T1000 (cell line): Measurements from ENCODE around the gene KCNA1.

Source experiments
- DNase-seq: peaks from one replicate; lab custom pipeline; 2025; ENCODE audit warnings: mixed read lengths; lab: John Stamatoyannopoulos, UW

Gene KCNA1

DNA sequence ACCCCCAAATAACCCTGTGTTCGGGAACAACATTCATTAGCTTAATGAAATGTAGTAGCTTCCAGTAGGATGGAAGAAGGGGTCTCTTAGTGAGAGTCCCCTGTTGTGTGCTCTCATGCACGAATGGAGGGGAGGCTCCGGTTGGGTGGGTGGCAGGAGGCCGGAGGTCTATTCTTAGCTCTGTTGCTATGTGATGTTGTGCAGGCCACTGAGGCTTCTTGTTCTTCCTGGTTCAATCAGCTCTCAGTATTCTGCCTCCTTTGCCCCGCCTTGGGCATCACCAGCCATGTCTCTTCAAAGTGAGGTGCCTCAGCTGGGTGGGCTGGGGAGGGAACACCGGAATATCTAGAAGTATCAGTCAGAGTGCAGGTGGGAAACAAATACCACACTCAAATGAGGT, 50.8 kb downstream of the KCNA1 start:
- DNase-seq: no peak

- no peak for DNase-seq
Measured at GRCh38 chr12:4961311-4961710, 51.6 kb downstream of the KCNA1 start.

DNA sequence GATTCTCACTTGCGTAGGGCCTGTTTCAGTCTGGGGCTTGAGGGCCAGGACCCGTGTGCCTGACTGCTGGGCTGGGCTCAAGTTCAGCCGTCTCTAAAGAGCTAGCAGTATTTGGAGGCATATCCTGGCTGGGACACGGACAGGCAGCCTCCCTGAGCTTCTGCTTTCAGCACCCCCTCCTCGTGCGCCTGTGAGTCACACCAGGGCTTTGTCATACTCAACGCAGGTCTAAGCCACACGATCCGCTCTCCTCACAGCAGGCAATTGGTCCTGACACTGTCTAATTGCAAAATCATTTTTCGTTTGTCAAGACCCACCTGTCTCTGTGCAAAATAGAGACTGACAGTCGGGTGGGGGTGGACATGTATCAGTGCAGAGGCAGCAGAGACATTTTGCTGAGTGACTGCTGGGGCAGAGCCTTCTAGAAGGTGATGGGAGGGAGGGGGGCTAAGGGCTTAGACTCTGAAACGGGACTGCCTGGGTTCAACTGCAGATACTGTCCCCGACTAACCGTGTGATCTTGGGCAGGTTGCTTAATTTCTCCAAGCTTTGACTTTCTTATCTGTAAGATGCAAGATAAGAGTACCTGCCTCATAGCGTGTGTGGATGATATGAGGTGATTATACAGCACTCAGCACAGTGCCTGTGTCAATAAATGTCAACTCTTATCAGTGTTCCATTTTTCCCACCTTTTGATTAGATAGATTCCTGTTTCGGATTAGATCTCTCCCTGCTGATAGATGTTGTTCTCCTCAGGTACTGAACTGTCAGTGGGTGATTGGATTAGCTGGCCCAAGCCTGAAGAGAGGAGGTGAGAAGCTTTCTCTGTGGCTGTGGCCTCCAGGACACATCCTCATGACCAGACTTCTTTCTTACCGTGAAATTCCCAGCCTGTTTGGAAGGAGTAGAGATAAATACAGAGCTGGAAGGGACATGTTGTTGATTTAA, 53.1 kb downstream of the KCNA1 start:
- DNase-seq: no peak
